Neural cell (in vitro differentiated cells): ENCODE results near the gene CMBL. TPM values are rescaled to one million over a fixed set of nuclear protein-coding genes. Genes with fewer than 3 reads are reported as not detected.

Experiments used
- H2AFZ ChIP-seq: fragments of 200-600, 300-800 bp; sonication (generic), shearing (Covaris generic); 2 replicates; pipeline ENCODE4 v1.6.0; 2014; ENCODE audit warnings: low read depth, mild to moderate bottlenecking, antibody characterized with exemption, low read length, moderate library complexity
- H3F3A ChIP-seq: fragments of 200-600 bp; shearing (Covaris generic); 2 replicates; pipeline ENCODE4 v1.6.1; 2016; ENCODE audit warnings: mild to moderate bottlenecking, moderate library complexity, mixed read lengths, antibody characterized with exemption, low read length; ENCODE audit not compliant: insufficient read depth, poor library complexity, severe bottlenecking
- H3K27ac ChIP-seq: fragments of 200-600, 300-800 bp; sonication (generic), shearing (Covaris generic); 2 replicates; pipeline ENCODE4 v1.5.1; 2014; ENCODE audit warnings: mild to moderate bottlenecking, low read length, moderate library complexity
- H3K27me3 ChIP-seq: fragments of 300-800, 200-600 bp; sonication (generic), shearing (Covaris generic); 2 replicates; pipeline ENCODE4 v1.6.0; 2014; ENCODE audit warnings: mild to moderate bottlenecking, low read depth, low read length, moderate library complexity; ENCODE audit not compliant: insufficient read depth
- H3K36me3 ChIP-seq: fragments of 300-800, 200-600 bp; sonication (generic), shearing (Covaris generic); 2 replicates; pipeline ENCODE4 v1.5.1; 2014; ENCODE audit warnings: mild to moderate bottlenecking, antibody characterized with exemption, low read length, moderate library complexity; ENCODE audit not compliant: insufficient read depth
- H3K4me2 ChIP-seq: fragments of 300-800, 200-600 bp; sonication (generic), shearing (Covaris generic); 2 replicates; pipeline ENCODE4 v1.6.0; 2014; ENCODE audit warnings: mild to moderate bottlenecking, low read length
- H3K4me3 ChIP-seq: fragments of 300-800, 200-600 bp; sonication (generic), shearing (Covaris generic); 2 replicates; pipeline ENCODE4 v1.5.1; 2014; ENCODE audit warnings: mild to moderate bottlenecking, low read length, moderate library complexity
- H3K79me2 ChIP-seq: fragments of 200-600 bp; shearing (Covaris generic); replicated peaks from 2 replicates; pipeline ENCODE4 v1.6.0; 2014; ENCODE audit warnings: mild to moderate bottlenecking, low read length, moderate library complexity; ENCODE audit not compliant: insufficient read depth
- H3K9ac ChIP-seq: fragments of 300-800, 200-600 bp; sonication (generic), shearing (Covaris generic); 2 replicates; pipeline ENCODE4 v1.6.1; 2016; ENCODE audit warnings: mild to moderate bottlenecking, low read length, mixed read lengths
- H3K9me2 ChIP-seq: fragments of 200-600 bp; shearing (Covaris generic); 2 replicates; pipeline ENCODE4 v1.6.1; 2016; ENCODE audit warnings: mild to moderate bottlenecking, low read length, mixed read lengths; ENCODE audit not compliant: insufficient read depth
- H3K9me3 ChIP-seq: fragments of 200-600, 300-800 bp; sonication (generic), shearing (Covaris generic); 2 replicates; pipeline ENCODE4 v1.6.1; 2016; ENCODE audit warnings: mild to moderate bottlenecking, mixed run types, low read length, moderate library complexity, mixed read lengths
- H4K20me1 ChIP-seq: fragments of 200-600 bp; shearing (Covaris generic); 2 replicates; pipeline ENCODE4 v1.6.1; 2016; ENCODE audit warnings: mild to moderate bottlenecking, mixed run types; ENCODE audit not compliant: insufficient read depth
- EP300 ChIP-seq: fragments of 450-650 bp; conservative IDR thresholded peaks from 2 replicates; pipeline ENCODE4 v1.6.1; 2014; ENCODE audit warnings: antibody characterized with exemption, mild to moderate bottlenecking, moderate library complexity; ENCODE audit not compliant: poor library complexity, severe bottlenecking
- EZH2 ChIP-seq: fragments of 200-600, 300-800 bp; shearing (Covaris generic), sonication (generic); IDR thresholded peaks from 2 replicates; pipeline ENCODE4 v1.6.1; 2014; ENCODE audit warnings: antibody characterized with exemption, low read length, borderline replicate concordance, mild to moderate bottlenecking; ENCODE audit not compliant: insufficient read depth, poor library complexity, severe bottlenecking
- MXI1 ChIP-seq: fragments of 450-650 bp; conservative IDR thresholded peaks from 2 replicates; pipeline ENCODE4 v1.6.1; 2014; ENCODE audit warnings: antibody characterized with exemption, mild to moderate bottlenecking; ENCODE audit not compliant: poor library complexity, severe bottlenecking
- POLR2AphosphoS5 ChIP-seq: IDR thresholded peaks from 2 replicates; pipeline ENCODE4 v1.6.1; 2012
- RAD21 ChIP-seq: fragments of 450-650 bp; conservative IDR thresholded peaks from 2 replicates; pipeline ENCODE4 v1.6.1; 2014; ENCODE audit warnings: antibody characterized with exemption, mild to moderate bottlenecking, moderate library complexity
- SMC3 ChIP-seq: fragments of 450-650 bp; conservative IDR thresholded peaks from 2 replicates; pipeline ENCODE4 v1.6.1; 2014; ENCODE audit warnings: antibody characterized with exemption, mild to moderate bottlenecking, moderate library complexity; ENCODE audit not compliant: poor library complexity
- TAF1 ChIP-seq: IDR thresholded peaks from 2 replicates; pipeline ENCODE4 v1.6.1; 2012; ENCODE audit warnings: low read depth
- polyA plus RNA-seq: library from polyadenylated mRNA; depleted of rRNA; stranded (reverse); fragments of >200 nt; gene quantifications from 2 replicates; pipeline ENCODE4 v1.2.3, GENCODE V29; 2014
- TF ChIP-seq, protein P1 (sequence below): fragments of 450-650 bp; IDR thresholded peaks from 2 replicates; pipeline ENCODE4 v1.5.1; 2014; ENCODE audit warnings: antibody characterized with exemption, mild to moderate bottlenecking, moderate library complexity; ENCODE audit not compliant: poor library complexity, severe bottlenecking
- TF ChIP-seq, protein P2 (sequence below): IDR thresholded peaks from 2 replicates; pipeline ENCODE4 v1.6.1; 2012; ENCODE audit warnings: borderline replicate concordance

Gene CMBL
- polyA plus RNA-seq, 1 donor from 2014 or later, result 0.58 TPM

DNA sequence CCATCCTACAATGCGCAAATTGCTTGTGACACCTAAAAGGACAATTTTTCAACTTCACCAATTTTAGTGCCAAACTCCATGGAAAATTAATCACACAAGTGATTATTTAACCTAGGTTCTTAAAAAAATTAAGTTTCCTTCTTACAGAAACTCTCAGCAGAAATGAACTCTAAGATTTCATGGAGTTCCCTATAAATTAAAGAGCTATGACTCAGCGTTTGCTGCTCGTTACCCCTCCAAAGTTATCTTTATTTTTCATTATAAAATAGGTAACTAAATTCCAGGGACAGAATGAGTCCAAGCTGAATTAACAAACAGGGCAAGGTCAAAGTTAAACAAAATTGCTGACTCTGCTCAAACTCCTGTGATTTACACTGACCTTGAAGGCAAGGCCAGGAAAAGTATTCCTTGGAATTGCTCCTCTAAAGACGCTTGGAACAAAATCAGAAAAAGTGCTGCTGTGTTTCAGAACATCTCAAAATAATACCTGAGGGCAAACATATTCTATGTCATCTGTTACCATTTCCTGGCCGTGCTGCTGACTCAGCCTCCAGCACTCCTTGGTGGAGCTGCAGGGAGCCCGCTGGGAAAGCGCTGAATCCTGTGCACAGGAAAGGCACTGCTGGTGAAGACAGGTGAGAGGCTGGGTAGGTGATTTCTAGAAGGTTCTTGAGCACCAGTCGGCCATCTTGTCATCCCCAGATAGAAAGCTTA, 2.5 kb upstream of the CMBL start:
- H4K20me1 ChIP-seq, result no peaks in the 10 kb centered on the region
- no peak overlapping the region for H2AFZ ChIP-seq
- H3K27me3 ChIP-seq, result peaks cover 6% of the 10 kb centered on the region
- H3K9me3 ChIP-seq, result no peaks in the 10 kb centered on the region
- H3K4me2 ChIP-seq, result no peak overlapping the region
- H3K36me3 ChIP-seq, result no peaks in the 10 kb centered on the region
- no peak overlapping the region for H3K27ac ChIP-seq
- no peak overlapping the region for H3K9ac ChIP-seq
- H3K79me2 ChIP-seq, result no peaks in the 10 kb centered on the region
- H3K4me3 ChIP-seq, result no peak overlapping the region
- no peaks in the 10 kb centered on the region for H3F3A ChIP-seq
- no peak for TF ChIP-seq POLR2AphosphoS5
- TF ChIP-seq, protein P1, sequence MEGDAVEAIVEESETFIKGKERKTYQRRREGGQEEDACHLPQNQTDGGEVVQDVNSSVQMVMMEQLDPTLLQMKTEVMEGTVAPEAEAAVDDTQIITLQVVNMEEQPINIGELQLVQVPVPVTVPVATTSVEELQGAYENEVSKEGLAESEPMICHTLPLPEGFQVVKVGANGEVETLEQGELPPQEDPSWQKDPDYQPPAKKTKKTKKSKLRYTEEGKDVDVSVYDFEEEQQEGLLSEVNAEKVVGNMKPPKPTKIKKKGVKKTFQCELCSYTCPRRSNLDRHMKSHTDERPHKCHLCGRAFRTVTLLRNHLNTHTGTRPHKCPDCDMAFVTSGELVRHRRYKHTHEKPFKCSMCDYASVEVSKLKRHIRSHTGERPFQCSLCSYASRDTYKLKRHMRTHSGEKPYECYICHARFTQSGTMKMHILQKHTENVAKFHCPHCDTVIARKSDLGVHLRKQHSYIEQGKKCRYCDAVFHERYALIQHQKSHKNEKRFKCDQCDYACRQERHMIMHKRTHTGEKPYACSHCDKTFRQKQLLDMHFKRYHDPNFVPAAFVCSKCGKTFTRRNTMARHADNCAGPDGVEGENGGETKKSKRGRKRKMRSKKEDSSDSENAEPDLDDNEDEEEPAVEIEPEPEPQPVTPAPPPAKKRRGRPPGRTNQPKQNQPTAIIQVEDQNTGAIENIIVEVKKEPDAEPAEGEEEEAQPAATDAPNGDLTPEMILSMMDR, result no peak
- TF ChIP-seq EZH2, result no peak
- no peak for TF ChIP-seq RAD21
- TF ChIP-seq SMC3, result no peak
- H3K9me2 ChIP-seq, result no peaks in the 10 kb centered on the region

DNA sequence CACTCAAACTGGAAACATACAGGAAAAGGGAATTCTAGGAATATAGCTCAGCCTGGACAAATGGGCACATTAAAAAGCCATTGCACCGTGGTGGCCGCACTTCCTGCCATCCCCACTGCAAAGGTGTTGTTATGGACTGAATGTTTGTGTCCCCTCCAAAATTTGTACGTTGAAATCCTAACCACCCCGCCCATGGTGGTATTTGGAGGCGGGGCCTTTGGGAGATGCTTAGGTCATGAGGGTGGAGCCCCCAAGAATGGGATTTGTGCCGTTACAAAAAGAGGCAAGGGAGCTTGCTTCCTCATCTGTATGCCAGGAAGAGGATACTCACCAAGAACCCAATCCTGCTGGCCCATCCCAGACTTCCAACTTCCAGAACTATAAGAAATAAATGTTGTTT, 1.1 kb upstream of the CMBL start:
- Histone ChIP-seq H3K27me3 (peaks cover 6% of the 10 kb centered on the region), H3K36me3 (no peaks in the 10 kb centered on the region), H3K4me3 (no peak overlapping the region), H3K4me2 (no peak overlapping the region), H3K27ac (no peak overlapping the region), H3F3A (no peaks in the 10 kb centered on the region), H3K9me3 (no peaks in the 10 kb centered on the region), H3K9me2 (no peaks in the 10 kb centered on the region), H3K79me2 (no peaks in the 10 kb centered on the region), H3K9ac (no peak overlapping the region), H2AFZ (no peak overlapping the region), H4K20me1 (no peaks in the 10 kb centered on the region)
- no peak for TF ChIP-seq POLR2AphosphoS5

DNA sequence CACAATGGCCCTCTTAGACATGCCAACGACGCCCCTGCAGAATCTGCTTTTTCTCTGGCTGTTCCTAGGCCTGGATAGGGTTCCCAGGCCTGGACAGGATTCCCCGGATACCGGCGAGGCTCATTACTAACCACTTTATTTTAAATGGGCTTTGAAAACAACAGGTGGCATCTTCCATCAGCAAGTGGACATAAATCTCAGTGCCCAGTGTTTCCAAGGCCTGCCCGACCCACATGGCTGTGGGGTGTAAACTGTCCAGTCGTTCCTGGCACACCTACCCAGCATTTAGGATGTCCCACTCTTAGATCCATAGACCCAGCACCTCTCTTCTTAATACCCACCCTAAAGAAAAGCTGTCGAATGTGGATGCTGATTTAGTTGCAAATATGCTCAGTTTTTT, 896 bp downstream of the CMBL start:
- H3K36me3 ChIP-seq, result no peaks in the 10 kb centered on the region
- H3K9me2 ChIP-seq, result no peaks in the 10 kb centered on the region
- H4K20me1 ChIP-seq, result no peaks in the 10 kb centered on the region
- H3K27me3 ChIP-seq, result peaks cover 6% of the 10 kb centered on the region
- H3F3A ChIP-seq, result no peaks in the 10 kb centered on the region
- no peak overlapping the region for H3K4me2 ChIP-seq
- H3K9ac ChIP-seq, result no peak overlapping the region
- no peaks in the 10 kb centered on the region for H3K9me3 ChIP-seq
- TF ChIP-seq MXI1 (no peak), TAF1 (no peak), EZH2 (no peak), POLR2AphosphoS5 (no peak), SMC3 (no peak), RAD21 (no peak), EP300 (no peak)
- TF ChIP-seq, protein P1, result no peak
- TF ChIP-seq, protein P2, sequence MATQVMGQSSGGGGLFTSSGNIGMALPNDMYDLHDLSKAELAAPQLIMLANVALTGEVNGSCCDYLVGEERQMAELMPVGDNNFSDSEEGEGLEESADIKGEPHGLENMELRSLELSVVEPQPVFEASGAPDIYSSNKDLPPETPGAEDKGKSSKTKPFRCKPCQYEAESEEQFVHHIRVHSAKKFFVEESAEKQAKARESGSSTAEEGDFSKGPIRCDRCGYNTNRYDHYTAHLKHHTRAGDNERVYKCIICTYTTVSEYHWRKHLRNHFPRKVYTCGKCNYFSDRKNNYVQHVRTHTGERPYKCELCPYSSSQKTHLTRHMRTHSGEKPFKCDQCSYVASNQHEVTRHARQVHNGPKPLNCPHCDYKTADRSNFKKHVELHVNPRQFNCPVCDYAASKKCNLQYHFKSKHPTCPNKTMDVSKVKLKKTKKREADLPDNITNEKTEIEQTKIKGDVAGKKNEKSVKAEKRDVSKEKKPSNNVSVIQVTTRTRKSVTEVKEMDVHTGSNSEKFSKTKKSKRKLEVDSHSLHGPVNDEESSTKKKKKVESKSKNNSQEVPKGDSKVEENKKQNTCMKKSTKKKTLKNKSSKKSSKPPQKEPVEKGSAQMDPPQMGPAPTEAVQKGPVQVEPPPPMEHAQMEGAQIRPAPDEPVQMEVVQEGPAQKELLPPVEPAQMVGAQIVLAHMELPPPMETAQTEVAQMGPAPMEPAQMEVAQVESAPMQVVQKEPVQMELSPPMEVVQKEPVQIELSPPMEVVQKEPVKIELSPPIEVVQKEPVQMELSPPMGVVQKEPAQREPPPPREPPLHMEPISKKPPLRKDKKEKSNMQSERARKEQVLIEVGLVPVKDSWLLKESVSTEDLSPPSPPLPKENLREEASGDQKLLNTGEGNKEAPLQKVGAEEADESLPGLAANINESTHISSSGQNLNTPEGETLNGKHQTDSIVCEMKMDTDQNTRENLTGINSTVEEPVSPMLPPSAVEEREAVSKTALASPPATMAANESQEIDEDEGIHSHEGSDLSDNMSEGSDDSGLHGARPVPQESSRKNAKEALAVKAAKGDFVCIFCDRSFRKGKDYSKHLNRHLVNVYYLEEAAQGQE, result no peak
- no peaks in the 10 kb centered on the region for H3K79me2 ChIP-seq
- H2AFZ ChIP-seq, result no peak overlapping the region
- no peak overlapping the region for H3K27ac ChIP-seq
- peak overlapping the region; percentile 64 for H3K4me3 ChIP-seq
